HG02884 (cell line): Measurements from ENCODE around the gene KIF23.
"Not testable (repeated sequence)": the region's sequence is repeated elsewhere in the genome, so short reads cannot be mapped to it uniquely, and the experiment has no call there.

Experiments
- ATAC-seq: cut with Tn5 transposase; IDR thresholded peaks from one replicate; pipeline ENCODE4 v1.9.1; 2021; ENCODE audit warnings: mild to moderate bottlenecking, moderate library complexity; ENCODE audit not compliant: unreplicated experiment

KIF23 gene

GRCh38 chr15:69434238-69434637, 20.1 kb downstream of the KIF23 start:
- no peak for ATAC-seq

GRCh38 chr15:69434679-69435078, 20.5 kb downstream of the KIF23 start:
- no peak for ATAC-seq

GRCh38 chr15:69435985-69436384, 21.8 kb downstream of the KIF23 start:
- ATAC-seq = no peak

DNA sequence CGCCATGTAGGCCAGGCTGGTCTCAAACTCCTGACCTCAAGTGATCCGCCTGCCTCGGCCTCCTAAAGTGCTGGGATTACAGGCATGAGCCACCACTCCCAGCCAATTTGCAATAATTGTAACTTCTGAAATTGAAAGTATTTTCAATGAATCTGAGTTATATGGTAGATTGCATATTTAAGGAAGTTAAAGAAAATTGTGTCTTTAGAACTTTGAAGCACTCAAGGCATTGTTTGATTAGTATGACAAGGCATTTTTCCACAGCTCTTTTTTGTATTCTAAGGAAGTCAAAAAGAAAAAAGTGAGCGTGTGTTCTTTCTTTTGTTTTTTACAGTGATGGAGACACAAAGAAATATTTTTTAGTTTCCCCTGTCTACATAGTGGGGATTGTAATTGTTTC, 22.8 kb downstream of the KIF23 start:
- no peak for ATAC-seq

- no peak for ATAC-seq
Measured at GRCh38 chr15:69439623-69440022, 25.5 kb downstream of the KIF23 start.

DNA sequence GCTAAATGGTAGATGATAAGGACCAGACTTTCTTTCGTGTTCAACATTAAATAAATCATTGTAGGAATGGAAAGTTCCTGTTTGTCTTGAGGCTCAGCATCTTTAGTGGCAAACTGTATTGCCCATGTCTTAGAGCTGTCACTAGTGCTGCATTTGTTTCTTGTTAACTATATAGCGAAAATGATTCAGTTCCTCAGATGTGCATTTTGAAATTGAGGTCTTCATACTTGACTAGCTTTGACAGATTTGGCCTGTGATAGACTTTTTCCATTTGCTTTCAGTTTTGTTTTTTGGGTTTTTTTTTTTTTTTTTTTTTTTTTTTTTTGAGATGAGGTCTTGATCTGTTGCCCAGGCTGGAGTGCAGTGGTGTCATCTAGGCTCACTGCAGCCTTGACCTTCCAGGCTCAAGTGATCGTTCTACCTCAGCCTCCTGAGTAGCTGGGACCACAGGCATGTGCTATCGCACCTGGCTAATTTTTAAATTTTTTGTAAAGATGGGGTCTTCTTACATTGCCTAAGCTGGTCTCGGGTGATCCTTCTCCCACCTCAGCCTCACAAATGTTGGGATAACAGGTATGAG, 29.0 kb downstream of the KIF23 start:
- no peak for ATAC-seq

- ATAC-seq = no peak
Measured at GRCh38 chr15:69444686-69445085, 30.5 kb downstream of the KIF23 start.

DNA sequence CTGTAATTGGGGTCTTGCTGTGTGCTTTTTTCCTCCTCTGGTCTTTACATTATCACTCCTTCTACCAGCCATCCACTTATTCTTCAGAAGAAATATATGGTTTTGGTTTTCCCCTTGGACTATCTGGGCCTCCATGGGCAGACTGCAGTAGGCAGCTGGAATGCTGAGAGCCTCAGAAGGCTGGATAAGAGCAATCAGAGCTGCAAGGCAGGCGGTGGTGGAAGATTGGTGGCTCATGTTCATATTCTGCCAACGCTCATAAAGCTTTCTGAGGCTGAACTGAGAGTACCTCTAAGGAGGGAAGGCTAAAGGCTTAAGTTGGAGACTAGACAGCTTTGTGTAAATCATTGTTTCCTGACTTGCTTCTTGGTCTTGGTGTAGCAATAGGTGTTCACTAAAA, 32.8 kb downstream of the KIF23 start:
- no peak for ATAC-seq

DNA sequence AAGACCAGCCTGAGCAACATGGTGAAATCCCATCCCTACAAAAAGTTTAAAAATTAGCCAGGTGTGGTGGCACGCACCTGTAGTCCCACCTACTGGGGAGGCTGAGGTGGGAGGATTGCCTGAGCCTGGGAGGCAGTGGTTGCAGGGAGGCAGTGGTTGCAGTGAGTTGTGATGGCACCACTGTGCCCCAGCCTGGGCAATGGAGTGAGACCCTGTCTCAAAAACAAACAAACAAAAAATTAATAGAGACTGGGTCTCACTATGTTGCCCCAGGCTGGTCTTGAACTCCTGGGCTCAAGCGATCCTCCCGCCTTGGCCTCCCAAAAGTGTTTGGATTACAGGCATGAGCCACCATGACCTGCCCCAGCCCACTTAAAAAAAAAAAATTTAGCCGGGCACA, 36.1 kb downstream of the KIF23 start:
- ATAC-seq = not testable (repeated sequence)

GRCh38 chr15:69450968-69451695, 37.0 kb downstream of the KIF23 start:
- no peak for ATAC-seq

DNA sequence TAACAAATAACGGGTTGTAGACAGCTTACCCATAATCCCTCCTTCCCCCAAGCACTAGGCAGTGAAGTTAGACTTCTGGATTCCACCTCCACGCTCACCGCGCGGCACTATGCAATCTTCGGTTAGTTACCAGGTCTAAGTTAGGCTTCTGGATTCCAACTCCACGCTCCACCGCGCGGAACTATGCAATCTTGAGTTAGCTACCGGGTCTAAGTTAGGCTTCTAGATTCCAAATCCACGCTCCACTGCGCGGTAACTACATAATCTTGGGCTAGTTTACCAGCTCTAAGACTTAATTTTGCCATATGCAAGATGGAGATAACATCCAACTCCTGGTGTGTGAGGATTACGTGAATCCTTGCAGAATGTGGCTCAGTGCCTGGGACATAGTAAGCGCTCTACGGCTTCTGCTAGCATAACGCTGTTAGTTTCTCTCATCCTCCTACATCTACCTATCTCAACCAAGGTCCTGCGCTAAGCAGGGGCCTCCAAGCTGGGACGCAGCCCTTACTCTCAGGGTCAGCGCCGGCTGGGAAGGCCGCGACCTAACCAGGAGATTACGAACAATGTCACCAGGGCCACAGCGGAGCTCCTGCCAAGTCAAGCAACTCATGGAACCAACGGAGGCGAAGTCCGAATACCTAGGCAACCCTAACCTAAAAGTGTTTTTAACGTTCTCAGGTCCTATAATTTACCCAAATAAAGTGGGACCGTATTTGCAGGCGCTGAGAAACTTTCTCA, 38.0 kb downstream of the KIF23 start:
- ATAC-seq = peak; percentile 27

GRCh38 chr15:69452692-69453521, 38.8 kb downstream of the KIF23 start, which contains the start of gene RPLP1:
Gene RPLP1 (plus strand): TSS chr15:69452818. CDS start chr15:69452949, 131 bp downstream.
- peak; percentile 67 for ATAC-seq

DNA sequence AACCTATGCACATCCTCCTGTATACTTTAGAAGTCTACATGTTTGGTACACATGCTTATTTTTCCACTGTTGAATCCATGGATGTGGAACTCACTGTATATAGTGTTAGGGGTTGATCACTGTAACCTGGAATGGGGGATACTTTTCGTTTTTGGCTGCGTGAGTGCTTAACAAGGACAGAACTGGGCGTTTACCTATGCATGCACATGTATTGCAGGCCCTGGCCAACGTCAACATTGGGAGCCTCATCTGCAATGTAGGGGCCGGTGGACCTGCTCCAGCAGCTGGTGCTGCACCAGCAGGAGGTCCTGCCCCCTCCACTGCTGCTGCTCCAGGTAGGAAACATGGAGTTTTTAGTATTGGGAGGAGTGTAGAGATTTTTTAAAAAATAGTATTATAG, 40.8 kb downstream of the KIF23 start:
- no peak for ATAC-seq

DNA sequence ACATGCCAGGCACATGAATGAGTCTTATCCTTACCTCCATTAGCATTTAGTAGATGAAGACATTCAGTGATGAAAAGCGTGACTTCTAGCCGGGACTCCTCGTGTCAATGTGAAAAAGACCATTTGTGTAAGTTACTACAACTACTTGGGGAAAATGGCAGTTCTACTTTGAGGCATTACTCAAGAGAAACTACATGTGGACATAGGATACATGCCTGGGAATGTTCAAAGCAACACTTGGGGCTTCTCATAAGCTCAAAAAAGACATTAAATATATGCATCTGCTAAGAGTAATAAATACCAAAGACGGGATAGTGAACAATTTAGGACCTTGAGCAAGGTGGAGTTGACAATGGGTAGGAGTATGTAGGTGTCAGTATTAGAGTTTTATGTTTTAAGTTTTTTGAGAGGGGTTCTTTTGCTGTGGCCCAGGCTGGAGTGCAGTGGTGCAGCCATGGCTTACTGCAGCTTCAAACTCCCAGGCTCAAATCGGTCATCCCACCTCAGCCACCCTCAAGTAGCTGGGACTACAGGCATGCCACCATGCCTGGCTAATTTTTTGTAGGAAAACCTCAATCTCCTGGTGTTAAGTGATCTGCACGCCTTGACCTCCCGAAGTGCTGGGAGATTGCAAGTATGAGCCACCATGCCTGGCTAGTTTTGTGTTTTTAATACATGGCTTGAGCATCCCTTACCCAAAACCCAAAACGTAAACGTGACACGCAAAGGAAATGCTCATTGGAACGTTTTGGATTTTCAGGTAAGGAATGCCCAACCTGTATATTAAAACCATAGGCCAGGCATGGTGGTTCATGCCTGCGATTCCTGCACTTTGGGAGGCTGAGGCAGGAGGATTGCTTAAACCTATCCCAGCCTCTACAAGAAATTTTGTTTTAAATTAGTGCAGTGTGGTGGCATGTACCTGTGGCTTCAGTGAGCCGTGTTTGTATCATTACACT, 42.3 kb downstream of the KIF23 start:
- ATAC-seq = no peak

GRCh38 chr15:69457304-69458280, 43.4 kb downstream of the KIF23 start:
- no peak for ATAC-seq

DNA sequence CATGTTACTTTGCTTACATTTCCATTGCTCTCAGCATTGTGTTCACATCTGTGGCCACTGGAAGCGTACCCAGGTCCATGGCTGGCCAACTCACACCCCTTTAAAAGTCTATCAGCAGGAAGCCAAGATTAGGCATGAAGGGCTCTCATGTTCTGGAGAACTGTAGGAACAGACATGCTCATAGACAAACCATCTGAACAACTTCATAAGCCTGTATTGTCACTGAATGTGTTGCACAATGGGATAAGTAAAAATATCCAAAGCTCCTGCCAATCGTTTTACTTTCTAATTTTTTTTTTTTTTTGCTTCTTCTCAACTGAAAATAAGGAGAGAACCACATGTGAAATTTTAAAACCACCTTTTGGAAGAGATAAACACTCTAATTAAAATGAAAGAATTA, 44.9 kb downstream of the KIF23 start:
- ATAC-seq = no peak

- ATAC-seq = no peak
Measured at GRCh38 chr15:69460481-69460880, 46.3 kb downstream of the KIF23 start.

GRCh38 chr15:69462030-69462492, 47.9 kb downstream of the KIF23 start:
- ATAC-seq = no peak
